SK-MEL-5 (cell line): ENCODE measurements around the gene HUNK. TPM values are rescaled to one million over a fixed set of nuclear protein-coding genes. Genes with fewer than 3 reads are reported as not detected.
A peak's percentile ranks its signal among the peaks of the same experiment; 100 is the strongest.

Experiments
- DNase-seq: peaks from one replicate; pipeline ENCODE4 v3.0.0-alpha.2; 2016; ENCODE audit warnings: low read depth, low spot score
- in situ Hi-C: cut with HindIII; loops from 2 replicates; pipeline ENCODE4 v1.10.0; 2016; ENCODE audit warnings: low sequenced_read_pairs, high pct_unique_total_duplicates, low pct_unique_long_range_greater_than_20kb
- total RNA-seq: library from RNA; depleted of rRNA; stranded (reverse); fragments of >200 nt; shearing (Covaris generic); gene quantifications from 2 replicates; pipeline ENCODE4 v1.2.3, GENCODE V29; 2014

The HUNK gene
- total RNA-seq, 1 experiment from 2014 or later, result 0.05 TPM

DNA sequence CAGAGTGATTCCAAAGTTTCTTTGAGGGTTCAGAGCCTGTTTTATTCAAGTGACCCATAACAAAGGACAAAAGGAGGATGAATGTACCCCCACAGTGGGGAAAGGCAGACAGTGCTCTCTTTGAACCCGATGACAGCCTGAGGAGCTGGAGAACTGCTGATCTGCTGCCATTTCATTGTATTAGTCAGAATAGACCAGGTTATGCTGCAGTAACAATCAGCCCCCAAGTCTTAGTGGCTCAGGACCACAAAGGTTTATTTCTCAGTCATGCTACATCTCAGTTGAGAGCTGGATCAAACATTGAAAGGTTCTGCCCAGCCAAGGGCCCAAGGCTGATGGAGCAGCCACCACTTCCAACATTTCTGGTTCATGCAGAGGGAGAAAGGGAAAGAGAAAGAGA is 88.9 kb downstream of the HUNK start:
- no peak for DNase-seq
- in situ Hi-C loops, result no loop called here

DNA sequence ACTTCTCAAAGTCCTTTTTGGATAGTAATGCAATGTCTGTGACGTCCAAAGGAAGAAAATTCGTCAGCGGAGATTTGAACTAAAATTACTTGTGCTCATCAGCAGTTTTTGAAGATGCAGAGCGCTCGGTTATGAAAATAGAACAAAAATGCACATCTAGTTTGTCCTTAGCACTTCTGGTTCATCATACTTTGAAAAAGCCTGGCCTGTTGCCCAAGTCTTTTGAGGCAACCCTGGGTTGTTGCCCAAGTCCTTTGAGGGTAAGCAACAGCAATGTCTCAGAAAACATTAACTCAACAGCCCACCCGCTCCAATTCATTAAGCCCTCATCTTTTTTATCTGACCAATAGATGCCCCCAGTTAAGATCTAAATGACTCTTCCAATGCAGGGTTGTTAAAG is 91.9 kb downstream of the HUNK start:
- no peak for DNase-seq
- in situ Hi-C loops, result no loop called here

DNA sequence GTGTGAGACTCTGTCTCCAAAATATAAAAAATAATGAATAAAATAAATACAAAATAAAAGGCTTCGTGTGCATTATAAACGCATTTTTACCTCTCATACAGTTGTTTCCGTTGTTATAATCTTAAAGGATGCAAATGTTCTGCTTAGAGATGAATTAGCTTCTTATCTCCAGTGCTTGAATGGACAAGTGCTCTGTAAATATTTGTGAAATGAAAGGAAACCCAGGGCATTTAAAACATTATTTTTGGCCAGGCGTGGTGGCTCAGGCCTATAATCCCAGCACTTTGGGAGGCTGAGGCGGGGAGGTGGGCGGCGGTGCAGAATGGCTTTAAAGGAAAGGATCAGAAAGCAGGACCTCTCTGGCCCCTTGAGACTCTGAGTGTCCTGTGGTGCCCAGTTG is 94.5 kb downstream of the HUNK start:
- no peak for DNase-seq
- in situ Hi-C loops, result no loop called here

DNA sequence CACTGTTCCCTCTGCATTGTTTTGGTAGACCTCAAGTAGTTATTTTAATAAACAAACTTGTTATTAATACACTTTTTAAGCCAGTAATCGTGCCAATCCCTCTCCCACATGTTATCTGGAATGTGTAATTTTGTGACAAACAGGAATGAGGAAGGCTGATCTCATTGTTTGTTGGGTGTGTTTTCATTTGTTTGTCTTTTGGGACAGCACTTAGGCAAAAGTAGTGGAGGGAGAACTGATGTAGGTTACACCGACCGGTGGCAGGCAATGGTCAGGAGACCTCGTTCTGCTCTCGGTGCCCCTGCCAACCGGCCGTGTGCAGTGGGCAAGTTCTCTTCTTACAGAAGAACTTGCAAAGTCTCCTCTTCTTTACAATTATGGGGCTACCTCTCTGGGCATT is 99.8 kb downstream of the HUNK start:
- in situ Hi-C loops, result no loop called here
- DNase-seq, result no peak

DNA sequence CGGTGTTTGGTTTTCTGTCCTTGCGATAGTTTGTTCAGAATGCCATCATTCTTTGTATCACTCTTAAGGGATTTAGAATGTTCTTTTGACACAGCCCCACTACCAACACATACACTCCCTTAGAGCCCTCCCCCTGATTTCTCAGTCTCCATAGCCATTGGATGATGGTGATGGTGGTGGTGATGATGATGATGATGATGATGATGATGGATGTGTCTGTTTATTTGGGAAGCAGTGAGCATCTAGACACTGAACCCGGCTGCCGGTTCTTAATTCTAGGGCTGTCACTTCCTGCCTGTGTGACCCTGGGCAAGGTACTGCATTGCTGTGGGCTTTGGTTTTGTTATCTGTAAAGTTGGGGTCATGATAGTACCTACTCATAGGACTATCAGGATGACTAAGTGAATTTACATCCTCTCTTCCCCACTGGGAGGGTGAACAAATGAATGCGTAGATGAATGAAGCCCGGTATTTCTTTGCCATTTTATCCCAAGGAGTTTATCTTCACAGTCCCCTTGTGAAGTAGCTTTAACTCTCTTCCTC is 100.7 kb downstream of the HUNK start:
- no peak for DNase-seq
- in situ Hi-C loops, result no loop called here

DNA sequence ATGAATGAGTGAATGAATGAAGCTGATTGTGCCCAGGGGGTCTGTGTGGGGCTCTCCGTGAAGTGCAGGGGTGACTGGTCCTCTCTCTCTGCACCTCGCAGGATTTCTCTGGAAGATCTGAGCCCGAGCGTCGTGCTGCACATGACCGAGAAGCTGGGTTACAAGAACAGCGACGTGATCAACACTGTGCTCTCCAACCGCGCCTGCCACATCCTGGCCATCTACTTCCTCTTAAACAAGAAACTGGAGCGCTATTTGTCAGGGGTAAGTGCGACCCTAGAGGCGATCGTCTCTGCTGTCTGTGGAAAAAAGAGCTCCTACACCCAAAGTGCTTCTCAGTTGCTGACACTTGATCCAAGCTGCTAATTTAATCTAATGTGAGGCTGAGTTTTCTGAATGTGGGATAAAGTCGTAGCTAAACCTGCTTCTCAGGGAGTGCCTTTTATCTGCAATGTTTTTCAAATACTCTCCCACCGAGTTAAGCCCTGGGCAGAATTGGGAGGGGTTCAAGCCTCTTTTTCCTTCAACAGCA is 101.7 kb downstream of the HUNK start:
- in situ Hi-C loops, result no loop called here
- no peak for DNase-seq

DNA sequence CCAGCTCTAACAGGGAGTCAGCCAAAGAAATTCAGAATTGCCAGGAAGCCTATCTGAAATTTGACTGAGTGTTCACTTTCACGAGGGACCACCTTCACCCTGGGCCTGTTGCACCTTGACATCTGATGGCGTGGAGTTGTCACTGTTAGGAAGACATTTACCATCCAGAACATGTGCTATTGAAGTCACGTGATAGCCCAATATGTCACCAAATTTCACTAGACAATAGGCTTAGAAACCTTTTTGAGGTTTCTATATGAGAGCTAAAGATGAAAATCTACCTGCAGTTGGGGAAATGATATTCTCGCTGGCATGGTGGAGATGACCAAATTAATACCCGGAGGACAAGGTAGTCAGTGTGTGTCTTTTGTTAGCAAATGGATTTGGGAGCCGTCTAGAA is 102.7 kb downstream of the HUNK start:
- no peak for DNase-seq
- in situ Hi-C loops, result no loop called here

DNA sequence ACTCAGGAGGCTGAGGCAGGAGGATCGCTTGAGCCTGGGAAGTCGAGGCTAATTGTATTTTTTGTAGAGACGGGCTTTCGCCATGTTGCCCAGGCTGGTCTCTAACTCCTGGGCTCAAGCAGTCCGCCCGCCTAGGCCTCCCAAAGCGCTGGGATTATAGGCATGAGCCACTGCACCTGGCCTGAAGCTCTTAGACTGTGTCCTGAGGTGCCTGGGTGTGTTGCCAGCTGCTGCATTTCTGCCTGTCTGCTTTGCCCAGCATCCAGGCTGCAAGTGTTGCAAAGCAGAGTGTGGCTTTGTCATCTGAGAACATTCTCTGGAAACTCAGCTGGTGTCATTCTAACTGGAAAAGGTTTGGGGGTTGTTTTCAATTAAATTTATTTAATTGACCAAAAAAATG is 105.0 kb downstream of the HUNK start:
- in situ Hi-C loops, result no loop called here
- no peak for DNase-seq

DNA sequence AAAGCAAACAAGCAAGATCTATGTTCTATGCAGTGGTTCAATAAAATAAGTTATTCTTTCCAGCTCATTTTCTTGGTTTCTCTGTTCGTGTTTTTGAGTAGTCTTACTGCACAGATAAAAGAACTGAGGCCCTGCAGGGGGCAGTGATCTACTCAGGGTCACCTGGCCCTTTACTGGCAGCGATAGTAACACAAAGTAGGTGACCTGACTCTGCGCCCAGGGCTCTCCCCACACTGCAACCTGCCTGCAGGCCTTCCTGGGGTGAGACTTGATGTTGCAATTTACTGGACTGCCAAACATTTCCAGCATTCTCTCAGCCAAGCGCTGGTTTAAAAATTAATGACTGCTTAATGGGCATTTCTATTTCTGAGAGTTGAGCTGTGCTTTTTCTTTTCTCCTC is 110.3 kb downstream of the HUNK start:
- DNase-seq, result no peak
- in situ Hi-C loops, result no loop called here

DNA sequence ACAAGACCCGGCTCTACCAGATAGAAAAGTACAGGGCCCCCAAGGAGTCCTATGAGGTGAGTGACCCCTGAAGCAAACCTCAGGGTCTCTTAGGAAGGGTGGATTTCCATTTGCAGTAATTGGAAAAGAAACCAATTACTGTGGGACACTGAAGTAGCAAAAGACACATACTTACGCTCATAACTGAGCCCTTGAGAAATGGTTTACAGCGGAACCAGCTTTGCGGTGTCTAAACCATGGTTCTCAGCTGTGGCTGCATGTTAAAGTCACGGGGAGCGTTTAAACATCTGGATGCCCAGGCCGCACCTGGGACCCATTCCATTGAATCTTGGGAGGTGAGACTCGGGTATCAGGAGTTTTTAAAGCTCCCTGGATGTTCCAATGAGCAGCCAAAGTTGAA is 110.7 kb downstream of the HUNK start:
- DNase-seq, result no peak
- in situ Hi-C loops, result no loop called here

DNA sequence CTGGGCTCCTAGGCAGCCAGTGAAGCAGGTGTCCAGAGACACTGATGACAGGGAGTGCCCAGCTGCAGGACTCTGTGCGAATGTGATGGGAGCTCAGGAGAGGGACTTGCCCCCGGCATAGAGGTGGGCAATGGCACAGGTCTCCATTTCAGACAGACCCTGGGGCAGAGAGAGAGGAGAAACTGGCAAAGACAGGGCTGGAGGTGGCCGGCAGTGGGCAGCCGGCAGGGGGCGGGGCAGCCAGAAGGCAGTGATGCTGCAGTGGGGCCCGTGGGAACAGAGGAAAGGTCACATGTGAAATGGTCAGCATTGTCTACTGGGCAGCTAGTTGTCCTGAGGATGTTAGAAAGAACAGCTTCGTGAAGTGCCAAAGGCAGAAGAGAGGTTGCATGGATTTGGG is 112.6 kb downstream of the HUNK start:
- DNase-seq, result no peak
- in situ Hi-C loops, result no loop called here

DNA sequence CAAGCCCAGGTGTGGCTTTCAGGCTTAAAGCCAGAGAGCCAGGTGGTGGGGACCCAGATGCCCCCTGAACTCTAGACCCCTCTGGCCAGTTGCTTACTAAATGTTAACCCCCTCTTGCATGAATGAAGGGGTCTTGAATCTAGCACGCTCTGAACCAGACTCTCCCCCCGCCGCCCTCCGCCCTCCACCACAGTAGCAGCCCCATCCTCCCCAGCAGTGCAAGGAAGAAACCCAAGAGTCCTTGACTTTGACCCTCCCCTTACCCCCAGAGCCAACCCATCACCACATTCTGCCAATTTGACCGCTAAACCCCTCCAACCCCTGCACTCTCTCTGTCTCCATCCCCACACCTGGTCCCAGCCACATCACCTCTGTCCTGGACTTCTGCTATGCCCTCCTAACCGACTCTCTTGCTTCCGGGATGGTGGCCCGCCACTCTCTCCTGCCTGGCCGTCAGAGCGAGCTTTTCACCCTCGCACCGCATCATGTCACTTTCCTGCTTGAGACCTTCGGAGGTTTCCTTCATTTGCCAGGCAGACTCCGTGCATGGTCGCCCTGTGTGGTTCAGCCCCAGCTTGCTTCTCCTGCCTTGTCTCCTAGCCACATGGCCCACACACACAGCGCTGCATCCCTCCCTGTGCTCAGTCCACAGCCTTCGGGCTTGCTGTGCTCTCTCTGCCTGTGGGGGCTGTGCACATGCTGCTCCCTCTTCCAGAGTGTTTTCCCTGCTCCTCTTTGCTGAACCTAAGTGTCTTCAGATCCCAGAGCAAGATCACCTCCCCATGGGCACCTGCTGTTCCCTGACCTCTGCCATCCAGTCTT is 113.4 kb downstream of the HUNK start:
- in situ Hi-C loops, result no loop called here
- DNase-seq, result no peak

DNA sequence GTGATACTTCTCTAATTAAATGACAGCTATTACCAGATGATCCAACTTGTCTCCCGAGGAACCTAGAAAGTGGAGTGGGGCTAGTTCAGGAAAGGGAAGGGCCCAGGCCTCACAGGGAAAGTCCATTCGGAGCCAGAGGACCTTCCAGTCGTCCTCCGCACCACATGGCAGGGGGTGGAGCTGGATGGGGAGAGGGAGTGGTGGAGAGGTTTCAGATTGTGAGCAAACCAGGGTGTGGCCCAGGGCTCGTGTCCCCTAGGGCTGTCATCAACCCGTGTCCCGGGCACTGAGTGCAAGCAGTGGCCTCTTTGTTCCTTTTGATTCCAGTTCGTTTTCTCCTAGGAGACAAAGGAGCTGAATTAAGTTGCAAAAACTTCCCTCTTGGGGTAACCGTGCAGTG is 114.9 kb downstream of the HUNK start:
- in situ Hi-C loops, result no loop called here
- no peak for DNase-seq

DNA sequence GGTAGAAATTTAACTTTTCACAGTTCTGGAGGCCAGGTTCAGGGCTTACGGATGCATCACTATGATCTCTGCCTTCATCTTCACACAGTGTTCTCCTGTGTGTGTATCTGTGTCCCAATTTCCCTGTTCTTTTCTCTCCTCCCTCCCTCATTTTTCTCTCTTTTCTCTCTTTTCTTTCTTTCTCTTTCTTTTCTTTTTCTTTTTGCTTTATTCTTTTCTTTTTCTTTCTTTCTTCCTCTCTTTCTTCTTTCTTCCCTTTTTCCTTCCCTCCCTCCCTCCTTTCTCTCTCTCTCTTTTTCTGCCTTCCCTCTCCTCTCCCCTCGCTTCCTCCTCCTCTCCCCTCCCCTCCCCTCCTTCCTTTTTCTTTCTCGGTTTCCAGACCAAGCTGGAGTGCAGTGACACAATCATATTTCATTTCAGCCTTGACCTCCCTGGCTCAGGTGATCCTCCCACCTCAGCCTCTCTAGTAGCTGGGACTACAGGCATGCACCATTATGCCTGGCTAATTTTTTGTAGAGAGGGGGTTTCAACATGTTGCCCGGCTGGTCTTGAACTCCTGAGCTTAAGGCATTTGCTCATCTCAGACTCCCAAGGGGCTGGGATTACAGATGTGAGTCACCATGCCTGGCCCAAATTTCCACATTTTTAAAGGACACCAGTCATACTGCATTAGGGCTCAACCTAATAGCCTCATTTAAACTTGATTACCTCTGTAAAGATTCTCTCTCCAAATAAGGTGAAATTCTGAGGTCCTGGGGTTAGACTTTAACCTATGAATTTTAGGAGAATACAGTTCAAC is 115.9 kb downstream of the HUNK start:
- in situ Hi-C loops, result no loop called here
- no peak for DNase-seq

DNA sequence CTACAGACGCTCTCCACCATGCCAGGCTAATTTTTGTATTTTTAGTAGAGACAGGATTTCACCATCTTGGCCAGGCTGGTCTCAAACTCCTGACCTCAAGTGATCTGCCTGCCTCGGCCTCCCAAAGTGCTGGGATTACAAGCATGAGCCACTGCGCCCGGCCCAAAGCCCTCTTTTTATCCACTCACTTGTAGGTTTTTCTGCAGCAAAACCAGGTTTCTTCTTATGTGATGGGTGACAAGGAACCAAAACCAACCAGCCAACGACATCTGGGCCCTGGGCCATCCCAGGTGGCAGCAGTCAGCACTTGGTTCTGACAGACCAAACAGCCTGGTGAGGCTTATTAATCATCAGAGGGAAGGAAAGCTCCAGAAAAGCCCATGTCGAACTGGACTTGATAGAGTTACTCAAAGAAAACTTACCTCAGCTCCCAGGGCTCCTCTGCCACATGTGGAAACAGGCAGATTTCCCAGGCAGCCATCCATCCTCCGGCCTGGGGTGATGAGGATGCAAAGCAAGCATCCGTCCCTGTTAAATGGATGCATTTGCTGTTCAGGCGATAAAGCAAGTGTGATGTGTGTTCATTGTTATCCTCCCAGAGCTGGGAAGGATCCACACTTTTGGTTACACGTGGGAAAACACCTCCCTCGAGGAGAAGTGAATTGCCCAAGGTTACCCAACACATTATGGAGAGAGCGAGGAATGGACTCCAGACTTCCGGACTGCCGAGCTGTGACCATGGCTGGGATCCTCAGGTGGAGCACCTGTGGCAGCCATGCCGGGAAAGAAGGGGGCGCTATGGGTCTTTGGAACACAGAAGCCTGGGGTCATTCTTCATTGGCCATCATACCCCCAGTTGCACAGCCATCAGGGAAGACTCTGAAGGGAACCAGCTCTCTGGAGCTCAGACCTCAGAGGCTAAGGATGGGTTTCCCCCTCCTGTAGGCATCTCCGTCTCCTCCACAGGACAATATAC is 118.8 kb downstream of the HUNK start:
- in situ Hi-C loops, result no loop called here
- peak; percentile 8 for DNase-seq

DNA sequence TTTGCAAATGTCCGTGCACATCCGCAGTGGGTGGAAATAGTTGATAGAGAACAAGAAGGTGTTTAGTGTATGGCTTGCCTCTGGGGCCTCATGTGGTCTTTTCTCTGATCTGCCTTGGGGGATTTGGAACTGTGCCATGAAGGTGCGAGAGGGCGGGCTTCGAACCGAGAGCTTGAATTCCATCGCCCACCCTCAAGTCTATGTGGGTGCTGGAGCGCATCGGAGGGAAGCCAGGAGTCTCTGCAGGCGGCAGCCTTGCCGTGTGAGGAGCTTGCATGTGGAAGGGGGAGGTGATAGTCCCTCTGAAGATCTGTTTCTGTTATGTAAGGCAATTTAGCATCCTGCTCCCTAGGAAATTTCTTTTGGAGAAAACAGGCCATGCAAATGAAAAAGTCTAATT is 119.6 kb downstream of the HUNK start:
- no peak for DNase-seq
- in situ Hi-C loops, result no loop called here
